NCI-H1417 treated with DMSO at 0.1 percent for 48 hours (cell line): Measurements from ENCODE around the gene RHOV.

Source experiments
- DNase-seq: peaks from one replicate; lab custom pipeline; 2025; lab: John Stamatoyannopoulos, UW

The RHOV gene

GRCh38 chr15:40902605-40903561 is 28.8 kb upstream of the RHOV start:
- no peak for DNase-seq

- DNase-seq: no peak
Observed at GRCh38 chr15:40901053-40901443, 27.0 kb upstream of the RHOV start.

- no peak for DNase-seq
Observed at GRCh38 chr15:40900256-40901052, 26.4 kb upstream of the RHOV start.

- no peak for DNase-seq
Observed at GRCh38 chr15:40899536-40900207, 25.6 kb upstream of the RHOV start.

GRCh38 chr15:40894681-40895448 is 20.8 kb upstream of the RHOV start:
- no peak for DNase-seq

GRCh38 chr15:40893733-40894680 is 20.0 kb upstream of the RHOV start, which contains the start of gene VPS18:
TSS of gene VPS18 (plus strand) at chr15:40894450. CDS start at chr15:40894769, 319 bp downstream.
- peak; percentile 52 for DNase-seq

- DNase-seq: no peak
Observed at GRCh38 chr15:40893019-40893670, 19.1 kb upstream of the RHOV start.

GRCh38 chr15:40892447-40893012 is 18.5 kb upstream of the RHOV start:
- no peak for DNase-seq

- DNase-seq: no peak
Observed at GRCh38 chr15:40891810-40892446, 17.9 kb upstream of the RHOV start.

GRCh38 chr15:40891138-40891537 is 17.1 kb upstream of the RHOV start:
- no peak for DNase-seq

GRCh38 chr15:40889112-40889511 is 15.1 kb upstream of the RHOV start:
- DNase-seq: no peak

- no peak for DNase-seq
Observed at GRCh38 chr15:40886586-40886985, 12.6 kb upstream of the RHOV start.

- DNase-seq: no peak
Observed at GRCh38 chr15:40881351-40881750, 7.3 kb upstream of the RHOV start.

GRCh38 chr15:40879609-40880008 is 5.6 kb upstream of the RHOV start:
- DNase-seq: no peak

- no peak for DNase-seq
Observed at GRCh38 chr15:40878785-40879184, 4.8 kb upstream of the RHOV start.

GRCh38 chr15:40877694-40878093 is 3.7 kb upstream of the RHOV start:
- no peak for DNase-seq

GRCh38 chr15:40875991-40876730 is 2.1 kb upstream of the RHOV start:
- DNase-seq: no peak
